HEK293 (cell line): ENCODE data around the gene DDN.

Source experiments
- CTCF ChIA-PET: fragments of 350-600 bp; formaldehyde crosslinking; extraction: SDS; loops from one replicate; lab custom pipeline; 2021; ENCODE audit warnings: antibody characterized with exemption; lab: Yijun Ruan, JAX
- POLR2A ChIA-PET: fragments of 300-600 bp; formaldehyde crosslinking; extraction: SDS; loops from one replicate; lab custom pipeline; 2020; ENCODE audit warnings: antibody characterized with exemption, inconsistent platforms; lab: Yijun Ruan, JAX
- H3K27ac ChIP-seq: fragments of 200-500 bp; sonication (Bioruptor generic); 2 replicates; pipeline ENCODE4 v1.5.1; 2014; ENCODE audit warnings: low read depth, low read length, control low read depth, inconsistent platforms; ENCODE audit errors: extremely low read depth
- H3K36me3 ChIP-seq, 2 experiments: fragments of 200-500 bp in 1 of 2; sonication (Bioruptor generic) in 1 of 2; 1 replicate in 1 of 2; 2 replicates in 1 of 2; pipeline ENCODE4 v1.5.1; 2014 to 2017; ENCODE audit warnings: inconsistent platforms in 2 of 2, low read length in 2 of 2; ENCODE audit not compliant: control insufficient read depth in 2 of 2, insufficient read depth in 1 of 2
- H3K4me1 ChIP-seq: fragments of 200-500 bp; sonication (Bioruptor generic); 2 replicates; pipeline ENCODE4 v1.5.1; 2014; ENCODE audit warnings: mild to moderate bottlenecking, low read length, inconsistent platforms; ENCODE audit not compliant: control insufficient read depth, insufficient read depth
- H3K4me3 ChIP-seq: 2 replicates; pipeline ENCODE4 v1.5.1; 2011; ENCODE audit warnings: low read depth, mild to moderate bottlenecking, control low read depth, low read length, moderate library complexity
- H3K9me3 ChIP-seq: fragments of 200-500 bp; sonication (Bioruptor generic); 2 replicates; pipeline ENCODE4 v1.5.1; 2014; ENCODE audit warnings: low read depth, low read length, inconsistent platforms; ENCODE audit not compliant: control insufficient read depth, insufficient read depth
- BCL11B ChIP-seq: fragments of 450-650 bp; formaldehyde crosslinking; IDR thresholded peaks from 2 replicates; pipeline ENCODE4 v1.5.1; 2016; ENCODE audit warnings: low read depth, missing biosample characterization, missing genetic modification characterization
- CTCF ChIP-seq: fragments of 450-650 bp; formaldehyde crosslinking; IDR thresholded peaks from 2 replicates; pipeline ENCODE4 v1.5.1; 2016; ENCODE audit warnings: missing biosample characterization, missing genetic modification characterization
- ZBTB17 ChIP-seq: fragments of 450-650 bp; formaldehyde crosslinking; IDR thresholded peaks from 2 replicates; pipeline ENCODE4 v1.5.1; 2016; ENCODE audit warnings: missing biosample characterization, missing genetic modification characterization
- ZBTB48 ChIP-seq: fragments of 450-650 bp; formaldehyde crosslinking; IDR thresholded peaks from 2 replicates; pipeline ENCODE4 v1.5.1; 2016; ENCODE audit warnings: missing biosample characterization, missing genetic modification characterization
- ZNF518A ChIP-seq: fragments of 450-650 bp; formaldehyde crosslinking; conservative IDR thresholded peaks from 2 replicates; pipeline ENCODE4 v1.5.1; 2016; ENCODE audit warnings: low read depth, missing biosample characterization, missing genetic modification characterization
- ZNF654 ChIP-seq: fragments of 450-650 bp; formaldehyde crosslinking; IDR thresholded peaks from 2 replicates; pipeline ENCODE4 v1.5.1; 2016; ENCODE audit warnings: low read depth, missing biosample characterization, missing genetic modification characterization
- ZSCAN30 ChIP-seq: fragments of 450-650 bp; IDR thresholded peaks from 2 replicates; pipeline ENCODE4 v1.5.1; 2018; ENCODE audit warnings: missing biosample characterization, mild to moderate bottlenecking, missing genetic modification characterization, moderate library complexity
- TF ChIP-seq, protein P1 (sequence below): fragments of 450-650 bp; formaldehyde crosslinking; IDR thresholded peaks from 2 replicates; pipeline ENCODE4 v1.5.1; 2016; ENCODE audit warnings: missing biosample characterization, missing genetic modification characterization
- TF ChIP-seq, protein P2 (sequence below): fragments of 450-650 bp; formaldehyde crosslinking; IDR thresholded peaks from 2 replicates; pipeline ENCODE4 v1.5.1; 2016; ENCODE audit warnings: missing biosample characterization, missing genetic modification characterization, borderline replicate concordance
- TF ChIP-seq, protein P3 (sequence below): fragments of 450-650 bp; formaldehyde crosslinking; IDR thresholded peaks from 2 replicates; pipeline ENCODE4 v1.5.1; 2016; ENCODE audit warnings: missing biosample characterization, missing genetic modification characterization

DDN gene

GRCh38 chr12:48990552-48990951 is 8.6 kb downstream of the DDN start:
- Histone ChIP-seq H3K27ac (no peak overlapping the region), H3K4me1 (no peaks in the 10 kb centered on the region; the same call in 1 of the 2 replicates), H3K4me3 (no peak overlapping the region), H3K36me3 (no peaks in the 10 kb centered on the region), H3K9me3 (no peaks in the 10 kb centered on the region)
- TF ChIP-seq, protein P1, sequence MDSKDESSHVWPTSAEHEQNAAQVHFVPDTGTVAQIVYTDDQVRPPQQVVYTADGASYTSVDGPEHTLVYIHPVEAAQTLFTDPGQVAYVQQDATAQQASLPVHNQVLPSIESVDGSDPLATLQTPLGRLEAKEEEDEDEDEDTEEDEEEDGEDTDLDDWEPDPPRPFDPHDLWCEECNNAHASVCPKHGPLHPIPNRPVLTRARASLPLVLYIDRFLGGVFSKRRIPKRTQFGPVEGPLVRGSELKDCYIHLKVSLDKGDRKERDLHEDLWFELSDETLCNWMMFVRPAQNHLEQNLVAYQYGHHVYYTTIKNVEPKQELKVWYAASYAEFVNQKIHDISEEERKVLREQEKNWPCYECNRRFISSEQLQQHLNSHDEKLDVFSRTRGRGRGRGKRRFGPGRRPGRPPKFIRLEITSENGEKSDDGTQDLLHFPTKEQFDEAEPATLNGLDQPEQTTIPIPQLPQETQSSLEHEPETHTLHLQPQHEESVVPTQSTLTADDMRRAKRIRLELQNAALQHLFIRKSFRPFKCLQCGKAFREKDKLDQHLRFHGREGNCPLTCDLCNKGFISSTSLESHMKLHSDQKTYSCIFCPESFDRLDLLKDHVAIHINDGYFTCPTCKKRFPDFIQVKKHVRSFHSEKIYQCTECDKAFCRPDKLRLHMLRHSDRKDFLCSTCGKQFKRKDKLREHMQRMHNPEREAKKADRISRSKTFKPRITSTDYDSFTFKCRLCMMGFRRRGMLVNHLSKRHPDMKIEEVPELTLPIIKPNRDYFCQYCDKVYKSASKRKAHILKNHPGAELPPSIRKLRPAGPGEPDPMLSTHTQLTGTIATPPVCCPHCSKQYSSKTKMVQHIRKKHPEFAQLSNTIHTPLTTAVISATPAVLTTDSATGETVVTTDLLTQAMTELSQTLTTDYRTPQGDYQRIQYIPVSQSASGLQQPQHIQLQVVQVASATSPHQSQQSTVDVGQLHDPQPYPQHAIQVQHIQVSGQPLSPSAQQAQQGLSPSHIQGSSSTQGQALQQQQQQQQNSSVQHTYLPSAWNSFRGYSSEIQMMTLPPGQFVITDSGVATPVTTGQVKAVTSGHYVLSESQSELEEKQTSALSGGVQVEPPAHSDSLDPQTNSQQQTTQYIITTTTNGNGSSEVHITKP (tag by site-specific recombination) = no peak
- TF ChIP-seq ZNF518A (tag by site-specific recombination) = no peak
- ChIA-PET POLR2A (interaction anchor here (0.9 kb wide), 1 partner anchor 61 kb away, joined by 5 read pairs; no protein-coding TSS in a partner anchor), CTCF (interaction anchor here (0.7 to 4.5 kb wide), 6 partner anchors 8 to 137 kb away, joined by 3 to 79 read pairs (median 6); partner anchors contain the start of genes ARF3 and WNT1)

DNA sequence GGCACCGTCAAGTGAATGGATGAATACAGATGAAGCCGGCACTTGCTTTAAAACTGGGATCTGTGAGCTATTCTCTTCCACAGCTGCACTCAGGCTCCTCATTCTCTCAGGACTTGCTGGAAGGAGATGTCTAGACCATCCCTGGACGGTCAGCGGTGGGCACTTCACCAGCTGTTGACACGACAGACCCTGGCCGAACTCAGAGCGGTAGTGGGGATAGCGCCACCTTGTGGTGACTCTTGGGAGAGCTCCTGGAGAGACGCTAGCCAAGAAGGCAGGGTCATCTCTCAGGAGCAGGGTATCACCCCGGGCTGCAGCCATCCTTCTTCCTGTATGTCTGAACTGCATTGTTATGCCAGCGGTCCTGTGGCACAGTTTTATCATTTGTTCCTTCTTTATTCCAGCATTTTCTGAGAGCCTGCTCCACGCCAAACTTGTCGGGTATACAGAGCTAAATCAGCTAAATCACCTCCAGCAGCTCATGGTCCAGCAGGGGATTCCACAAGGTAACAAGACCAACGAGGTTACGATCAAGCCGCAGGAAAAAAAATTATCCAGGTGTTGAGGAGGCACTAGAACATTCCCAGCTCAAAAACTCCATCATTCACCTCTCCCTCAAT is 11.0 kb downstream of the DDN start:
- POLR2A ChIA-PET = interaction anchor here (0.5 to 1.8 kb wide), 9 partner anchors 11 to 144 kb away, joined by 3 to 5 read pairs (median 4); partner anchors contain the start of genes ARF3, DDN, DDX23 and PRKAG1
- Histone ChIP-seq H3K36me3 (no peaks in the 10 kb centered on the region), H3K27ac (no peak overlapping the region), H3K4me3 (no peak overlapping the region), H3K4me1 (no peaks in the 10 kb centered on the region; the same call in 1 of the 2 replicates)
- CTCF ChIA-PET = interaction anchor here (0.5 to 4.5 kb wide), 65 partner anchors 9 to 829 kb away, joined by 3 to 79 read pairs (median 5); partner anchors contain the start of genes ARF3, DDN, FKBP11 and WNT1
- peak; percentile 82 for TF ChIP-seq CTCF (tag by site-specific recombination)
- TF ChIP-seq, protein P2, sequence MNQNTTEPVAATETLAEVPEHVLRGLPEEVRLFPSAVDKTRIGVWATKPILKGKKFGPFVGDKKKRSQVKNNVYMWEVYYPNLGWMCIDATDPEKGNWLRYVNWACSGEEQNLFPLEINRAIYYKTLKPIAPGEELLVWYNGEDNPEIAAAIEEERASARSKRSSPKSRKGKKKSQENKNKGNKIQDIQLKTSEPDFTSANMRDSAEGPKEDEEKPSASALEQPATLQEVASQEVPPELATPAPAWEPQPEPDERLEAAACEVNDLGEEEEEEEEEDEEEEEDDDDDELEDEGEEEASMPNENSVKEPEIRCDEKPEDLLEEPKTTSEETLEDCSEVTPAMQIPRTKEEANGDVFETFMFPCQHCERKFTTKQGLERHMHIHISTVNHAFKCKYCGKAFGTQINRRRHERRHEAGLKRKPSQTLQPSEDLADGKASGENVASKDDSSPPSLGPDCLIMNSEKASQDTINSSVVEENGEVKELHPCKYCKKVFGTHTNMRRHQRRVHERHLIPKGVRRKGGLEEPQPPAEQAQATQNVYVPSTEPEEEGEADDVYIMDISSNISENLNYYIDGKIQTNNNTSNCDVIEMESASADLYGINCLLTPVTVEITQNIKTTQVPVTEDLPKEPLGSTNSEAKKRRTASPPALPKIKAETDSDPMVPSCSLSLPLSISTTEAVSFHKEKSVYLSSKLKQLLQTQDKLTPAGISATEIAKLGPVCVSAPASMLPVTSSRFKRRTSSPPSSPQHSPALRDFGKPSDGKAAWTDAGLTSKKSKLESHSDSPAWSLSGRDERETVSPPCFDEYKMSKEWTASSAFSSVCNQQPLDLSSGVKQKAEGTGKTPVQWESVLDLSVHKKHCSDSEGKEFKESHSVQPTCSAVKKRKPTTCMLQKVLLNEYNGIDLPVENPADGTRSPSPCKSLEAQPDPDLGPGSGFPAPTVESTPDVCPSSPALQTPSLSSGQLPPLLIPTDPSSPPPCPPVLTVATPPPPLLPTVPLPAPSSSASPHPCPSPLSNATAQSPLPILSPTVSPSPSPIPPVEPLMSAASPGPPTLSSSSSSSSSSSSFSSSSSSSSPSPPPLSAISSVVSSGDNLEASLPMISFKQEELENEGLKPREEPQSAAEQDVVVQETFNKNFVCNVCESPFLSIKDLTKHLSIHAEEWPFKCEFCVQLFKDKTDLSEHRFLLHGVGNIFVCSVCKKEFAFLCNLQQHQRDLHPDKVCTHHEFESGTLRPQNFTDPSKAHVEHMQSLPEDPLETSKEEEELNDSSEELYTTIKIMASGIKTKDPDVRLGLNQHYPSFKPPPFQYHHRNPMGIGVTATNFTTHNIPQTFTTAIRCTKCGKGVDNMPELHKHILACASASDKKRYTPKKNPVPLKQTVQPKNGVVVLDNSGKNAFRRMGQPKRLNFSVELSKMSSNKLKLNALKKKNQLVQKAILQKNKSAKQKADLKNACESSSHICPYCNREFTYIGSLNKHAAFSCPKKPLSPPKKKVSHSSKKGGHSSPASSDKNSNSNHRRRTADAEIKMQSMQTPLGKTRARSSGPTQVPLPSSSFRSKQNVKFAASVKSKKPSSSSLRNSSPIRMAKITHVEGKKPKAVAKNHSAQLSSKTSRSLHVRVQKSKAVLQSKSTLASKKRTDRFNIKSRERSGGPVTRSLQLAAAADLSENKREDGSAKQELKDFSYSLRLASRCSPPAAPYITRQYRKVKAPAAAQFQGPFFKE (tag by site-specific recombination) = no peak
- TF ChIP-seq ZSCAN30 = peak; percentile 51; the same call in 1 of the 2 replicates
- TF ChIP-seq ZBTB48 (tag by site-specific recombination) = peak; percentile 56; the same call in 1 of the 2 replicates
- peak; percentile 62; the same call in 1 of the 2 replicates for TF ChIP-seq BCL11B (tag by site-specific recombination)
- peak; percentile 68 for TF ChIP-seq ZBTB17 (tag by site-specific recombination)
- TF ChIP-seq, protein P3, sequence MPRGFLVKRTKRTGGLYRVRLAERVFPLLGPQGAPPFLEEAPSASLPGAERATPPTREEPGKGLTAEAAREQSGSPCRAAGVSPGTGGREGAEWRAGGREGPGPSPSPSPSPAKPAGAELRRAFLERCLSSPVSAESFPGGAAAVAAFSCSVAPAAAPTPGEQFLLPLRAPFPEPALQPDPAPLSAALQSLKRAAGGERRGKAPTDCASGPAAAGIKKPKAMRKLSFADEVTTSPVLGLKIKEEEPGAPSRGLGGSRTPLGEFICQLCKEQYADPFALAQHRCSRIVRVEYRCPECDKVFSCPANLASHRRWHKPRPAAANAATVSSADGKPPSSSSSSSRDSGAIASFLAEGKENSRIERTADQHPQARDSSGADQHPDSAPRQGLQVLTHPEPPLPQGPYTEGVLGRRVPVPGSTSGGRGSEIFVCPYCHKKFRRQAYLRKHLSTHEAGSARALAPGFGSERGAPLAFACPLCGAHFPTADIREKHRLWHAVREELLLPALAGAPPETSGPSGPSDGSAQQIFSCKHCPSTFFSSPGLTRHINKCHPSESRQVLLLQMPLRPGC (tag by site-specific recombination) = no peak
- TF ChIP-seq ZNF654 (tag by site-specific recombination) = peak; percentile 38; the same call in 1 of the 2 replicates
- TF ChIP-seq, all 188 proteins: peak for 6
- no peaks in the 10 kb centered on the region for H3K9me3 ChIP-seq
